GM23338 (cell line): Measurements from ENCODE around the gene RCAN3.

Experiments used
- CTCF ChIP-seq, 2 experiments: fragments of 200-600 bp in 1 of 2; sonication (generic) in 1 of 2; conservative IDR thresholded peaks; 2 replicates each; pipeline versions ENCODE4 v1.5.1 to v1.6.1; 2016 to 2017; ENCODE audit warnings: antibody characterized with exemption in 2 of 2, low read depth in 2 of 2, mild to moderate bottlenecking in 2 of 2, moderate library complexity in 1 of 2
- POLR2AphosphoS5 ChIP-seq: IDR thresholded peaks from 2 replicates; pipeline ENCODE4 v1.6.1; 2016; ENCODE audit warnings: antibody characterized with exemption, low read depth

GRCh38 chr1:24564695-24565094 lies 62.1 kb downstream of the RCAN3 start:
- no peak for TF ChIP-seq CTCF (conservative IDR thresholded peaks at IDR 0.05; ENCODE audit: low read depth in 2 of 2)
- no peak for TF ChIP-seq POLR2AphosphoS5
